Activated CD8-positive, alpha-beta memory T cell treated with anti-CD3 and anti-CD28 coated beads, Interleukin-2, amount 50 U/mL, for 1 hour (primary cell): ENCODE results near the gene TDRD12.

Source experiments
- DNase-seq: peaks from one replicate; pipeline ENCODE4 v3.0.0-alpha.2; 2020; ENCODE audit errors: extremely low read depth

The TDRD12 gene

GRCh38 chr19:32809754-32810153 lies 90.2 kb downstream of the TDRD12 start:
- DNase-seq, result no peak

DNA sequence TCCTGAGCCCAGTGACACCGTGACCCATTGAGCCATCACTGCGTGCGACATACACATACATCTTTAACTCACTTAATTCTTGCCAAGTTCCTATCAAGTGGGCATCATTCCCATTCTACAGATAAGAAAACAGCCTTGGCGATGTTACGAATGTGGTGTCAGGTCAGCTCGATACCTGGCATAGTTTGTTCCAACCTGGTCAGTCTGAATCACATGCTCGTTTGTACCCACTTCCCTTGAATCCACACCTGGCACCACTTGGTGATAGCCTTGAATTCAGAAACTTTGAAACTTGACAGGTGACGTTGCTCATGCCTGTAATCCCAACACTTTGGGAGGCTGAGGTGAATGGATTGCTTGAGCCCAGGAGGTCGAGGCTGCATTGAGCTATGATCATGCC lies 90.9 kb downstream of the TDRD12 start:
- no peak for DNase-seq

DNA sequence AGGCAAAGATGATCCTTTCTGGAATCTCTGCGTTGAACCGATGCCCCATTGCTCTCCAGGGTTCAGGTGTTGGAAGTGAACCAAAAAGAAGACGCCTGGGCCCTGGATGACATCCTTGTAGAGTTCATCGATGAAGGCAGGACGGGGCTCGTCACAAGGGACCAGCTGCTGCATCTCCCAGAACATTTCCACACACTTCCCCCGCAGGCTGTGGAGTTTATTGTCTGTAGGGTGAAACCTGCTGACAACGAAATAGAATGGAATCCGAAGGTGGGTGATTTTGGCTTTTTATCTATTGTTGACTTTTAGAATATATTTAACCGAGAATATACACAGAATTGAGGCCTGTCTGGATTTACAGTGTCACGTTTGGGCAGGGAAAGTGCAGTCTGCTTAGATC lies 91.6 kb downstream of the TDRD12 start:
- no peak for DNase-seq

GRCh38 chr19:32812036-32812435 lies 92.5 kb downstream of the TDRD12 start:
- no peak for DNase-seq

DNA sequence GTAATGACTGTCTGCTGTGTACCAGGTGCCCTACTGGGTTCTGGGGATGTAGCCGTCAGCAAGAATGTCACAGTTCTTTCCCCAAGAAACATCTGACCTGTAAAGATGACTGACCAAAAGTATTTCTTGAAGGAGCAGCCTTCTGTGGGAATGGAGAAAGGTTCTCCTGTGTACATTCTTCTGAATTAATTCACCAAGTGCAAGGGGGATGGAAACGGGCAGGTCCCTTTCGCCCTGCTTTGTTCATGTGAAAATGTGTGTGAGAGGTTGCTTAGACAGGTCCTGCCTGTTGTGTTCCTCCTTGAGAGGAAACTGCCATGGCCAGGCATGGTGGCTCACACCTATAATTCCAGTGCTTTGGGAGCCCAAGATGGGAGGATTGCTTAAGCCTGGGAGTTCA lies 93.0 kb downstream of the TDRD12 start:
- no peak for DNase-seq

- DNase-seq, result no peak
Measured at GRCh38 chr19:32813862-32814425, 94.4 kb downstream of the TDRD12 start.

DNA sequence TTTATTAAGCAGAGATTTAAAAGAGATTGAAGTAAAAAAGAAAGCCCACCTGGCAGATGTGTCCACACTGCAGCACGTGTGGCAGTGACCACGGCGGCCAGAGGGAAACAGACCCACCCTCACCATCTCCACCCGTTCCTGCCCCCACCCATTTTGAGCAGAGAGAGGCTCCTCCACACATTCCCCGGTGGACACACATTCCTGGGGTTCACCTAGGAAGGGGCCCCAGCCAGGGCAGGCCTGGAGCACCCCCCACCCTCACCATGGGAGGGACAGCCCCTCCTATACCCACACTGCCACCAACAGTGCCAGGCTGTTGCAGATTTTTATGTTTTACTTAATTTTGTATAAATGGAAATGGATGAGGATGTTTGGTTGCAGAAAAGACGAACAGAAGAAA lies 95.1 kb downstream of the TDRD12 start:
- DNase-seq, result no peak

DNA sequence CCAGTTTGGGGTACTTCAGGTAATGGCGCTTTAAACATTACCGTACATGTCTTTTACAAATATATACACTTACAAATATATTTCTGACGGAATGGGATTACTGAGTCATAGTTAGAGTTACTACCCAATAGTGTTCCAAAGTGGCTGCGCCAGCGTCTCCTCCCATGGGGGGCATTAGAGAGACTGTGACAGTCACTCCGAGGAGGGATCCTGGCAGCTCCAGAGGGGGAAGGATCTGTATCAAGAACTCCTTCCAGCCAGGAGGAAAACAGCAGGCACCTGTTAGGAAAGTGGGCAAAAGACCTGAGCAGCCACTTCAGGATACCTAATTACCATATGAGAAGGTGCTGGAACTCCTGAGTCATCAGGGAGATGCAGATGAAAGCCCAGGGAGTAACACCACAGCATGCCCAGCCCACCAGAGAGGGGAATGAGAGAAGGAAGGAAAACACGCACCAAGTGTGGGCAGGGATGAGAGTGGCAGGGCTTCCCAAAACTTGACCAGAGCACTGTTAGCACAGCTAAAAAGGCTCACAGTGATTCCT lies 97.1 kb downstream of the TDRD12 start:
- no peak for DNase-seq

DNA sequence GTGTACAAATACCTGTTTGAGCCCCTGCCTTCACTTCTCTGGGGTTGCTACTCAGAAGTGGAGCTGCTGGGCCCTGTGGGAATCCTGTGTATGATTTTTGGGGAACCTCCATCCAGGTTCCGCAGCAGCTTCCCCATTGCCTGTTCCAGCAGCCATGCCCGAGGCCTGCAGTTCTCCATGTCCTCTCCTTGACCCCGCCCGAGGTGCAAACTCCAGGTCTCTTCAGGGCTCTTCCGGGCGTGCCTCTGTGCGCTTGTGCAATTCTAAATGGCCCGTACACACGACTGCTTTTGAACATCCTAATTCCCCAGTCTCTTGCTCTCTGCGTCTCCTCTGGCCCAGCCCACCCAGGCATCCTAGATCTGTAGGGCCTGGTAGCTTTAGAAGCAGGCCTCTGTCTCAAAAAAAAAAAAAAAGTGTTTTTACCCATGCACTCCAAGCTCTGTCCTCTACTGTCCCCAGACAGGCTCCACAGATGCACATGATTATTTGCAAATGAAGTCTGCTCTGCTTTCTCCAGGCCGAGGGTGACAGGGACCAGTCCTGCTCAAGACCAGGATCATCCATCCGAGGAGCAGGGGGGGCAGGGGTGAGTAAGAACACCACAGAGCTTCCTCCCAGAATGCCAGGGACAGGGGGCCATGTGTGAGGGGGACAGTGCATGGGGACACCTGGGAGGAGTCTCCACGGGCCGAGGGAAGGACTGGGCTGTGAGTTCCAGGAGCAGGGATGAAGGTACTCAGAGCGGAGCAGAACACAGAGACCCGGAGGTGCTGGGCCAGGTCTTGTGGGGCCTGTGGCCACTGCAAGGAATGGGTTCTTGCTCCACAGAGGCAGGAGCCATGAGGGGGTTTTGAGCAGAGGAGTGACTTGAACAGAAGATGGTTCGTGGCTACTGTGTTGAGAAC lies 98.3 kb downstream of the TDRD12 start:
- no peak for DNase-seq

DNA sequence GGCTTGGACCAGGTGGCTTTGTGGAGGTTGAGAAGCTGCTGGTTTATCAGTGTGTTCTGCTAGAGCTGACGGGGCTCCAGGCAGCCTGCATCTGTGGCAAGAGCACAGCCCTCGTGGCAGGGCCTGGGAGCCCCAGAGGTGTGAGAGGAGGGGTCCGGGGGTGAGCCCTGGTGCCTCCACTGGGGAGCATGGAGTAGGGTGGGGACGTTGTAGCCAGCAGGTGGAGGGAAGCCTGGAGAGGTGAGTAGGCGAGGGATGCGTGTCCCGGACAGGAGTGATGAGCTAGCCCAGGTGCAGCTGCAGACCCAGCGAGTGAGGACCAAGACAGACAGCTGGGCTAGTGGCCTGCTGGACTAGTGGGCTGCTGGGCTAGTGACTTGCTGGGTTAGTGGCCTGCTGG lies 99.0 kb downstream of the TDRD12 start:
- DNase-seq, result no peak

DNA sequence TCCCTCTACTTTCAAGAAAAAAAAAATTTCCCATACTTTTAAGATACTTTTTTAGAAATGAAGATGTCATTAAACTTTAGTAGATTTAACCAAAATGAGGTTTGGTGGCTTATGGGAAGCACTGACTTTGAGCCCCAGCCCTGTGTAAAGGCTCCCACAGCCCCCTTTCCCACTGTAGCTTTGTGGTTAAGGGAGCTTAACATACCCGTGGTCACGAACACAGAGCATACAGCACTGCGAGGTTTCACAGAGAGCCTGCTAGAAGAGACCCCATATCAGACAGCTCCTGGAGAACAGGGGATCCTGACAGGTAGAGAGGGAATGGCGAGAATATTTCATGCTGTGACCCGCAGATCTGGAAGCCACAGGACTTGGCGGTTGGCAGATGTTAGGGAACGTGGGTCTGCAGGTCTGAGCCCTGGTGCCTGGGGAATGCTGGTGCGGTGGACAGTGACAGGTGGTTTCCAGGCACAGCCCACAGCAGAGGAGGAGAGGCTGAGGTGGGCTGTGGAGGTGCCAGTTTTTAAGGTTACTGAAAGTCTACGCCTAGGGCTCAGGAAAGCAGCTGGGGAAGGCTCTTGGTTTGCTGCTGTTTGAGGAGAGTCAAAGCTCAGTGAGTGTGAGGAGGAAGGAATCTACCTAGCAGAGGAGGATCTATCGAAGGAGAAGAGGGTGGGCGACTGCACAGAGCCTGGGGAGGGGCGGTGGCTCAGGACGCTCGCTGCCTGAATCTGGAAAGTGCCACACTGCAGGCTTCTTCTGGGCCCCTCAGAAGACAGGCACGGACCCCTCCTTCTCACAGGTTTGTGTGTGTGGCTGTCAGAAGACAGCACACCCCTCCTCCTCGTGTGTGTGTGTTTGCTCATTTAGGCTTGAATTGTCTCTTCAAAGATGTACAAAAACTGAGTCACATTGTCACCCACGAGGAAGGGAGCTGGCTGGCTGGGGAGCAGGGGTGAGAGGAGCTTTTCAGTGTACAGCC lies 100.1 kb downstream of the TDRD12 start:
- DNase-seq, result no peak

DNA sequence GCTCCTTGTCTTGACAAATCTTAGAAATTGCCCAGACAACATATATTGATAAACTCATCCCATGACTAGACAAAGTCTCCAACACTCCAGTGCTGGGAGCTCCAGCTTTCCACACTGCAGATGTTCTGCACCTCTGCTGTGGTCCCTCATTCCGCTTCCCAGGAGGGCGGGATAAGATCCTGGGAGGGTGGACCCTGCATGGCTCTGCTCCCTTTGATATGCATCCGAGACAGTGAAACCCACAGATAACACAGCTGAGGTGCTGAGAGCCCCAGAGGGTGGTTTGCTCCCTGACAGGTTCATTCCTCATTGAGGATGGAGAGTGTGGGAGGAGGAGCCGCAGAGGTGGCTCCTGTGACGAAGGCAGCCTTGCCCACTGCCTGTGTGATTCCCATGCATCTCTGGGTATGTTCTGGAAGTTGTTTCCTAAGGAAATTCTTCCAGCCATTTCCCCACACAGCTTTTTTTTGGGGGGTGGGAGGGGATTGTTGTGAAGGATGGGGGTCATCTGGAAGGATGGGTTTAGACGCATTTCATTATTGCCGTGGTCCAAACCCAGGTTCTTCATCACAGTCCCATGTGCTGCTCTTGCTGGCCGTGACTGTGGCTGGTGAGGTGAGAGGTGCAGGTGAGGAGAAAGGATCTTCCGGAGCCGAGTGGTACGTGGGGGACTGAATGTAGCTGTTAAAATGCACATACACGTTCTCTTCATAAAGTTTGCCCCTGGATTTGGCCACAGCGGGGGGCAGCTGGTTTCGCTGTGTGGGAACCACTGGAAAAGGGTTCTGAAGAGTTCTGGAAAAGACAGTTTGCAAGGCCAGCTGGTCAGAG lies 103.6 kb downstream of the TDRD12 start:
- no peak for DNase-seq

GRCh38 chr19:32823747-32824102 lies 104.2 kb downstream of the TDRD12 start:
- DNase-seq, result no peak

GRCh38 chr19:32824191-32824751 lies 104.7 kb downstream of the TDRD12 start:
- no peak for DNase-seq

GRCh38 chr19:32824916-32825608 lies 105.5 kb downstream of the TDRD12 start:
- DNase-seq, result no peak

GRCh38 chr19:32828139-32828538 lies 108.6 kb downstream of the TDRD12 start:
- DNase-seq, result no peak

DNA sequence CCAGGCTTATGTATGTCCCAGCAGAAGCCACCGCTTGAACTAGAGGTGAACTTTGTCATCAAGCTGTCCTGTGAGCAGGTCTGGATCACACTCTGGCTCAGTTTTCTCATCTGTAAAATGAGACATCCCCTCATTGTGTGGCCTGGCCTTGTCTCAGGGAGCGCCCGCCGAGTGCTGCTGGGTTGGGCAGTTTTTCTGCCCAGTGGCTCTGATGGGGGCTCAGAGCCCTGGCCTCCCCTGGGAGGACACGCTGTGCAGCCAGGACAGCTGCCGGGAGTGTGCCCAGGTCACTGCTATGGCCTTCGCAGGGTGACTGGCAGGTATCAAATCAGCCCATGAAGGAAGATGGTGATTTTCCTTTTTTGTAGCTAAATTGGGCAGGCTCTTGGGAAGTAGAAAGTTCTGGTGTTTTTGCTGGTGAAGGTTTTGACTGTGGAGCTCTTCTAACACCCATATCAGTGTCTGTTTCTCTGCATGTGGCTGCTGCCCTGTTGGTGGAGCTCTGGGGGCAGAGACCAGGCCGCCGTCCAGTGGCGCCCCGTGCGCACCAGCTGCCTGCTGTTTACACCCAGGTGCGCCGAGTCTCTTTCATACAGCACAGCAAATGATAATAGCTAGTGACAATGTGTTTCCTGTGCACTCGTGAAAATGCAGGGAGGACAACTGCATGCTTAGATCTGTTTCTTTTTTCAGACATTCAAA lies 109.2 kb downstream of the TDRD12 start:
- no peak for DNase-seq

DNA sequence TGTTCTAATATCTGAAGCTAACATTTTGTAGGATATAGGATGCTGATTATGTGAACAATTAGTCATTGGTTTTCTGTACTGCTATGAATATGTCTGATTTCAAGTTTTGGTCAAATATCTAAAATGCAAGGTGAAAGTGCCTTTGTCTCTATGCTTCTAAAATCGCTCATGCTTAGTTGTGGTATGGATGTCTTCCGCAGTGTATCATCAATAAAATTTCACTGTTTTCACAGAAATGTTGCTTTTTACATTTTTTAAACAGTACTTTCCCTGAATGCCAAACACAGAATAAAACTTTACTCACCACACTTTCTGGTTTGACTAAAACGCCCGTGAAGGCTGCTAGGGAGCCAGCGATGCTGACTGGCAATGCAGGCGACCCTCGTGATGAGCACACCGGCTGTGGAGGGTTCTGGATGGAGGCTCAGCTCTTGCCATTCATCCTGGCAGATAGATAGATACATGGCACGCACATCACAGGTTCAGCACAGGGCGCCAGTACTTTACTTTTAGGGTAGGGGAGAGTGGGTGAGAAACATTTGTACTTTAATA lies 109.9 kb downstream of the TDRD12 start:
- no peak for DNase-seq
